IPS-20b (cell line): Measurements from ENCODE around the gene ADAM12.

ENCODE experiments used
- H3K27ac ChIP-seq: one replicate; pipeline ENCODE4 v1.5.1; 2013; ENCODE audit warnings: low read length
- H3K27me3 ChIP-seq: 2 replicates; pipeline ENCODE4 v1.6.1; 2013; ENCODE audit warnings: mild to moderate bottlenecking, low read length, inconsistent platforms; ENCODE audit not compliant: insufficient read depth
- H3K36me3 ChIP-seq: 2 replicates; pipeline ENCODE4 v1.6.1; 2013; ENCODE audit warnings: low read depth, mild to moderate bottlenecking, inconsistent platforms, low read length, moderate library complexity; ENCODE audit not compliant: insufficient read depth
- H3K4me1 ChIP-seq: 2 replicates; pipeline ENCODE4 v1.6.1; 2013; ENCODE audit warnings: mild to moderate bottlenecking, control low read depth, inconsistent platforms, low read length, moderate library complexity; ENCODE audit not compliant: insufficient read depth
- H3K4me3 ChIP-seq: 2 replicates; pipeline ENCODE4 v1.5.1; 2013; ENCODE audit warnings: mild to moderate bottlenecking, low read length, inconsistent platforms
- H3K9ac ChIP-seq: 2 replicates; pipeline ENCODE4 v1.6.1; 2013; ENCODE audit warnings: low read depth, mild to moderate bottlenecking, inconsistent platforms, low read length, moderate library complexity
- H3K9me3 ChIP-seq: 2 replicates; pipeline ENCODE4 v1.6.1; 2013; ENCODE audit warnings: mild to moderate bottlenecking, low read depth, low read length, inconsistent platforms; ENCODE audit not compliant: insufficient read depth

Gene ADAM12

DNA sequence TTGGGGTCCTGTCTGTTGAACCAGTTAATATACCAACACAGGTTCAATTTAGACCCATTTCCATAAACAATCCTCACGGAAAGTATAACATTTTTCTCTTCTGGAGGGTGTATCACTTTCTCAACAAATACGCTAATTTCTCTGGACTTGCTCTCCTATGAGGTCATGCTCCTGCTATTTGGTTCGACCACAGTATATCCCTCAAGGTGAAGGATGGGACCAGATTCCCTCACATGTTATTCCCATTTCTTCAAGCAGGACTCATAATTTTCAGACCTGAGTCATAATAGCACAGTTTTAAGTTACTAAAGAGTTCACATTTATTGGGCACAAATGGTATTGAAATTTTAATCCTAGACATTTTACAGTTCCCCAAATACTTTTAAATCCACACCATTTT, 57.2 kb downstream of the ADAM12 start:
- Histone ChIP-seq H3K4me1 (no peaks in the 10 kb centered on the region), H3K27ac (no peak overlapping the region), H3K4me3 (no peak overlapping the region), H3K27me3 (no peaks in the 10 kb centered on the region), H3K9ac (no peak overlapping the region), H3K36me3 (no peaks in the 10 kb centered on the region), H3K9me3 (no peaks in the 10 kb centered on the region)

DNA sequence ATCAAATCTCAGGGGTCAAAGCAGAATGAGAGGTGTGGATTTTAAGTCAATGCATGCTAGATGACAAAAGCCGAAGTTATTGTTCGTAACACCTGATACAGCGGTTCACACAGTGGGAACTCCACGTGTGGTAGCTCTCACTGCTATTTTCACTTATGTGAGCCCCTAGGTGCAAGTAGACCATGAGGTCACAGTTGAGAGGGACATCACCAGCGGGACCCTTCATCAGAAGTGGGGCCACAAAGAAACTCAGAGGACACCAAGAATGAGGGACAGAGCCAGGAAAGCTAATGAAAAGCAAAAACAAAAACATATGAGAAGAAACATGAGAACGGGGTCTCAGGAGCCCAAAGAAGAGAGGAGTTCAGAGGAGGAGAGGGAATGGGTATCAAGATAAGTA, 63.5 kb downstream of the ADAM12 start:
- Histone ChIP-seq H3K4me1 (no peaks in the 10 kb centered on the region), H3K9me3 (no peaks in the 10 kb centered on the region), H3K36me3 (no peaks in the 10 kb centered on the region), H3K9ac (no peak overlapping the region), H3K27me3 (no peaks in the 10 kb centered on the region), H3K4me3 (no peak overlapping the region), H3K27ac (no peak overlapping the region)

DNA sequence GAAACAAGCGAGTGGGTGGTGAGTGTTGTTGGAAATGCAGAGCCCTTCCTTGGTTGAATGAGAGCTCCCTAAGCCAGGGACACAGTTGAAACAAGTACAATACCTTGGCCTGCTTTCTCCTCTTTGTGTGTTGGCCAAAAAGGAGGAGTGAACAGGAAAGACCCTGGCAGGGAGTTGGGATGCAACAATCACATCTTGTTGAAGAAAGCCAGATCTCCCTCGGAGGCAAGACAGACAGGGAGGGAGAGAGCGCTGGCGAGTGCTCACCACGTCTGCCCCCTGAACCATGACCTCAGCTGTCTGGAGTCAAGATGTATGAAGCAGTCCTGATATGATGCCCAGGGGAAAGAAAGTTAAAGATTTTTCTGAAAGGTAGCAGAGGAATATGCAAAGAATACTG, 66.8 kb downstream of the ADAM12 start:
- Histone ChIP-seq H3K27ac (no peak overlapping the region), H3K27me3 (no peaks in the 10 kb centered on the region), H3K36me3 (no peaks in the 10 kb centered on the region), H3K9me3 (no peaks in the 10 kb centered on the region), H3K4me1 (no peaks in the 10 kb centered on the region), H3K9ac (no peak overlapping the region), H3K4me3 (no peak overlapping the region)

DNA sequence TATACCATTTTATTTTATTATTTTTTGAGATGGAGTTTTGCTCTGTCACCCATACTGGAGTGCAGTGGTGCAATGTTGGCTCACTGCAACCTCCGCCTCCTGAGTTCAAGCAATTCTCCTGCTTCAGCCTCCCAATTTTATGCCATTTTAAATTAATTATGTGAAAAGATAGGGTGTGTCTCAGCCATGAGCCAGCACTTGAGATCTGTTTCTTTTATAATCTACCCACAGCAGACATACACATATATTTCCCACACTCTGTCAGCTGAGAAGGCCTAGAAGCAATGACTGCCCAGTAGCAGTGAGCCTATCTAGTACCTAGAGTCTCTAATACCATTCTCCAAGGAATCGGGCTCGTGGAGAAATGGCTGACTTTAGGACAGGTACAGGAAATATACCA, 70.5 kb downstream of the ADAM12 start:
- H3K9me3 ChIP-seq = no peaks in the 10 kb centered on the region
- no peak overlapping the region for H3K4me3 ChIP-seq
- H3K4me1 ChIP-seq = no peaks in the 10 kb centered on the region
- no peak overlapping the region for H3K27ac ChIP-seq
- H3K9ac ChIP-seq = no peak overlapping the region
- H3K27me3 ChIP-seq = no peaks in the 10 kb centered on the region
- no peaks in the 10 kb centered on the region for H3K36me3 ChIP-seq

DNA sequence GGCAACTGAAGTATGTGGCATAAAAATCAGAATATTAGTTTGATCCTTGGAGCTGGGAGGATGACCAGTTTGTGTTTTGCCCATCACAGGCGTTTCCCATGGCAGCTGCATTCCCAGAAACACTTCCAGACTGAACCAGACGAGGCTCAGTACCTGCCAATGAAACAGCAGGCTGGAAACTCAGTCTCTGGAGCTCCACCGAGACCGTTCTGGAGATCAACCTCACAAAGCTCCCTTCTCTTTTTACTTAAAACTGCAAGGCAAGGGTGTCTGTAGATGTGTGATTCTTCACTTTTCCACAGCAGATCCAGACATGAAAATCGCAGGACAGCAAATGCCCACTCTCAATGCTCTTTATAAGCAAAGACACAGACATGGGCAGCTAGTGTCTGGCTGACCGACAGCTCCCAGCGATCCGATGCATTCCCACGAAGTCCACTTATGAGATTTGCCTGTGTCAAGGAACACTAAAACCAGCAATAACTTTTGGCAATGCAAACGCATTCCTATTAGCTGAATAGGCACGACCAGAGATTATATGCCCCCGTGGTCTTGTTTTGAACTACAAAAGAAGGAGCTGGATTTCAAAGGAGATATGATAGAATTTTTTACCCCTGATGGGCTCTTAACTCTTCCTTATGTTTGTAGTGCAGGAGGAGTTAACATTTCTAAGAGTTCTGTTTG, 72.6 kb downstream of the ADAM12 start:
- Histone ChIP-seq H3K9me3 (no peaks in the 10 kb centered on the region), H3K4me3 (no peak overlapping the region)

DNA sequence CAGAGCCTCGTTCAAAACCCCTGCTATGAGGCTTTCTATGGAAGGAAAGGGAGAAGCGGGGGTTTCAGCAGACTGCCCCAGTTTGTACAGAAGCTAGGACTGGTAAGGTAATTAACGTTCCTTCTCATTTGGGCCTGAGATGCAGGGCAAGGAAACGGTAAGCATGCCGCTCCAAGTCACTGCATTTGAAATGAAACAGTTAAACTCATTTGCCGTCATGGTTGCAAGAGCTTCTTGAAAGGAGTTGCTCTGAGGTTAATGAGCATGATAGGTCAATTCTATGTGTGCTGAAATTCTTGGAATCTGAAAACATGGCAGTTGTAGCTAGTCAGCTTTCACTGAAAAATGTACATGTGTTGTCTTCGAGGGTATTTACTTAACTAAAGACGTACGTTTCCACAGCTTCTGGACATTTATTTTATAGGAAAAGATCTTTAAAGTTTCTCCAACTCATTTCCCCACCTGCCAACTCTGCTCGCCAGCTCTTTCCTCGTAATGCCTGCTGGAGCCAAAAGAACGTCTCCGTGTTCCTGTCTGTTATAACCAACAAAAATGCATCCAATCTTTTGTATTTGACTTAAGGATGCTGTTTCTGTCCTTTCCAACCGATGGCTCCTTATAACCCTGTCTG, 73.3 kb downstream of the ADAM12 start:
- Histone ChIP-seq H3K27ac (no peak overlapping the region), H3K36me3 (no peaks in the 10 kb centered on the region), H3K4me3 (no peak overlapping the region), H3K9ac (no peak overlapping the region), H3K27me3 (no peaks in the 10 kb centered on the region), H3K4me1 (no peaks in the 10 kb centered on the region), H3K9me3 (no peaks in the 10 kb centered on the region)

More for the DNA sequence above, 72.6 kb downstream of the ADAM12 start:
- H3K36me3 ChIP-seq = no peaks in the 10 kb centered on the region
- H3K4me1 ChIP-seq = no peaks in the 10 kb centered on the region
- no peak overlapping the region for H3K9ac ChIP-seq
- no peak overlapping the region for H3K27ac ChIP-seq
- H3K27me3 ChIP-seq = no peaks in the 10 kb centered on the region

DNA sequence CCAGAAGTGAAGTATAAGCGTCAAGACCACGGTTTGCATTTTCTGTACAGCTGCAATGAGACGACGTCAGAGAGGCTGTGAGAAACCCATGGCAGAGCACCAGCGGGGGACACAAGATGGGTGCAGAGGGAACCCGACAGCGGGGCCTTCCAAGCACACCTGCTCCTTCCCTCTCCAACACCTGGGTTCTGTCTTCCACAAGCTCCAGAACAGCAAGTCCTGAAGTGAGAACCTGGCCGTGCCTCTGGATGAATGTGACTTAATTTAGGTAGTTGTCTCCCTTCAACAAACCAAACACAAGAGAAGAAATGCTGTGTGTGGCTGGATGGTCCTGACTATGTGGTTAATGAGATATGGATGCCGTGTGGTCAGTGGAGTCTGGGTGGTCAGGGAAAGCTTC, 76.1 kb downstream of the ADAM12 start:
- no peak overlapping the region for H3K4me3 ChIP-seq
- H3K27ac ChIP-seq = no peak overlapping the region
- no peaks in the 10 kb centered on the region for H3K36me3 ChIP-seq
- no peaks in the 10 kb centered on the region for H3K9me3 ChIP-seq
- no peaks in the 10 kb centered on the region for H3K27me3 ChIP-seq
- no peak overlapping the region for H3K9ac ChIP-seq
- H3K4me1 ChIP-seq = no peaks in the 10 kb centered on the region

DNA sequence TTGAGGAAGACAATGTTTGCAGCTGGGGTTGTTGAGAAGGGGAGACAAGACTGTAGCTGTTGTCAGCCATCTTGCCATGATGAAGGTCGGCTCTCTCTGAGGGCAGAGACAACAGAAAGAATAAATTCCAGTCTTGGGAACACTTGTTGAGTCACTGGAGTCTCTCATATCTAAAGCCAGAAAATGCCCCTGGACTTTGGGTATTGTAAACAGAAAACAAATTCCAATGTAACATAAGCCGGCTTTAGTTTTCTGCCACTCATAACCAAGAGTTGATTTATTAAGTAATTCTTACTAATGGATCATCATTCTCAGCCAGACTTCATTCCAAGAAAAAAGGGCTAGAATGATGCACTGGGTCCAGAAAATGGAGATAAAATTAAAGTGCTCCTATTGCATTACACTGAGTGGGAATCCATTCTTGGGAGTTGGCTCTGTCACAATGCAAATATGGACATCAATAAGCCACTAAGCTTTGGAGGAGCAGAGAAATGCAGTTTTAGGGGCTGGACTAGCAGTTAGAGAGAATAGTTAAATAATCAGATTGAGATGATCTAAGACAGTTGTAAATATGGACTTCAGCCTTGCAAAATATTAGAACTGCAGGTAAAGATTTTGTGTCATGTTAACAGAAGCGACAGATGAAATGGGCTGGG, 78.9 kb downstream of the ADAM12 start:
- H3K36me3 ChIP-seq = no peaks in the 10 kb centered on the region
- H3K4me1 ChIP-seq = no peaks in the 10 kb centered on the region
- H3K9ac ChIP-seq = no peak overlapping the region
- H3K27me3 ChIP-seq = no peaks in the 10 kb centered on the region
- H3K9me3 ChIP-seq = no peaks in the 10 kb centered on the region
- H3K27ac ChIP-seq = no peak overlapping the region
- no peak overlapping the region for H3K4me3 ChIP-seq

DNA sequence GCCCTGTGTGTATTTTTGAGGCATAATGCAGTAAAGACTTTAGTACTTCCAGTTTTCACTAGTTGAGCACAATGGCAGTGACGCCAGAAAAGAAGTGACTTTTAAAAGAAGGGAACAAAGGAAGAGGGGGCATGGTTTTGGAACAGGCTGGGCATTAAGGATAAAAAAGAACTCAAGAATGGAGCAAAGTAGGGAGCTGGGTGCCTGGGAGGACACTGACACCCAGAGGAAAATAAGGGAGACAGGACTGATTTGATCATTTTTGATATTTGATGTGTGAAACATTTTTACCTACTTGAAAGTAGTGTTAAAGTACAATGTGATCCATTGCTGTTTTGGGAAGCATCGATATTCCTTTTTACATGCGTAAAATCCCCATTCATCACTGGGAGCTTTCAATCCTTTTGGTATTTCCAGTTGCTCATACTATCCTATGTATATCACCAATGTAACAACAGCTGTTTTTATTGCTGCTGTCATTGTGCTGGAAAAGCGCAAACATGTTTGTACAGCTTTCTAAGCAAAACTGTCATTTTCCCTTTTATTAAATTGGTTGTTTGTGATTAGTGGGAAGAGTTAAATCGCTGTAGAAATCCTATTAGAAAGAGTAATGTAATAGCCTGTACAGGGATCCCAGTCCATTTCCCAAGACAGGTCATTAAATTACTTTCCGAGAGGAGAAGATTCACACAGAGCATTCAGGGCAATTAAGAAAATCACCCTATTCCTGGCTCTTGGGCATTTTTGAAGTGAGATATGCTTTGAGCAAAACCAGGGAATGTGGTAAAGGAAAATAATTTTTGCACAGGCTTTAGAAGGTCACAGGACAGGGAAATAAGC, 85.2 kb downstream of the ADAM12 start:
- Histone ChIP-seq H3K4me3 (no peak overlapping the region), H3K27me3 (no peaks in the 10 kb centered on the region), H3K36me3 (no peaks in the 10 kb centered on the region), H3K27ac (no peak overlapping the region), H3K4me1 (peaks cover 8% of the 10 kb centered on the region; the same call in 1 of the 2 replicates), H3K9ac (no peak overlapping the region), H3K9me3 (peaks cover 3% of the 10 kb centered on the region; the same call in 1 of the 2 replicates)

DNA sequence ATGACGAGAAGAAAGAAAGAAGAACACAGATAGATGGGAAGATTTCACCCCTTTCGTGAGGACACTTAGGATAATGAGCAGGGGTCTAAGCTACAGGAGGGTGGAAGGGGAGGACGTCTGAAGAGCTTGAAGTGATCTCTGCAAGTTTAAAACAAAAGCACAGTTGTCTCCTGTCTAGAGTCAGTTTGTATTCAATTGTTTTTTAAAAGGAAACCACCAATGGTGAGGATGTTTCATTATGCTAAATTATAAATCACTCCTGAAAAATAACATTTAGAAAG, 85.9 kb downstream of the ADAM12 start:
- Histone ChIP-seq H3K9me3 (peaks cover 7% of the 10 kb centered on the region; the same call in 1 of the 2 replicates), H3K9ac (no peak overlapping the region), H3K36me3 (no peaks in the 10 kb centered on the region), H3K27ac (no peak overlapping the region), H3K4me1 (peaks cover 8% of the 10 kb centered on the region; the same call in 1 of the 2 replicates), H3K4me3 (no peak overlapping the region), H3K27me3 (no peaks in the 10 kb centered on the region)

DNA sequence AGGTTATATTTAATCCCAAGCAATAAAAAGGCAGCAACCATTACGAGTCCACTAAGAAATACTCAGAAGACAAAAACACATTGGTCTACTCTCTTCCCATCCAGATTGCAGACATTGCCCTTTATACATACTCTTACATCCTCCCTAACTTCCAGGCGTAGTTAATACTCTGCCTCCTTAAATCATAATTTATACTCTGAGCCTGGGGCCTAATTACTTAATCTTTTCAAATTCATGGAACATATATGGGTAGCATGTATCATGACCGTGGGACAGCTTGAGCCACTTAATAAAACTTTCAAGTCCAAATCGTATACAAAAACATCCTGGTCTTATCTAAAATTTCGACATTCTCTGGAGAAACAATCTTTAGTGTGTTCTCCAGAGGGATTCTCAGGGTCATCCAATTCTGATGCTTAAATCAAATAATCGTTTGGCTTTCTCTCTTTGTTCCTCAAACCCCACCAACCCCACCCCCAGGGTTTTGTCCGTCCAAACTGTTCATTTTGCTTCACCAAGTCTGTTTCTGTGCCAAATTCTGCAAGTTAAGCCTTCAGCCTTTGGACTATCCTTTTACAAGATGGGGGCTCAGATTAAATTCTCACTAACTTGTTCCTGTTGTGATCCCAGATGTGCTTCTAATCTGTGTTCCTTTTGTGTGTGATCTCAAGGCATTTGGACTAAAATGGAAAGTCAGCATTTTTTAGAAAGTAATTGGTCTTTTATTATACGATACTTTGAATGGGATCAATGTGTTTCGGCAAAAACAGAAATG, 86.4 kb downstream of the ADAM12 start:
- H3K9me3 ChIP-seq = peaks cover 7% of the 10 kb centered on the region; the same call in 1 of the 2 replicates
- no peak overlapping the region for H3K9ac ChIP-seq
- no peak overlapping the region for H3K4me3 ChIP-seq
- H3K27ac ChIP-seq = no peak overlapping the region
- no peaks in the 10 kb centered on the region for H3K27me3 ChIP-seq
- peaks cover 8% of the 10 kb centered on the region; the same call in 1 of the 2 replicates for H3K4me1 ChIP-seq
- H3K36me3 ChIP-seq = no peaks in the 10 kb centered on the region
